ENCODE data around the gene SIGLEC8.
"Not testable (repeated sequence)": the region's sequence is repeated elsewhere in the genome, so short reads cannot be mapped to it uniquely, and the experiment has no call there.

Gene SIGLEC8

DNA sequence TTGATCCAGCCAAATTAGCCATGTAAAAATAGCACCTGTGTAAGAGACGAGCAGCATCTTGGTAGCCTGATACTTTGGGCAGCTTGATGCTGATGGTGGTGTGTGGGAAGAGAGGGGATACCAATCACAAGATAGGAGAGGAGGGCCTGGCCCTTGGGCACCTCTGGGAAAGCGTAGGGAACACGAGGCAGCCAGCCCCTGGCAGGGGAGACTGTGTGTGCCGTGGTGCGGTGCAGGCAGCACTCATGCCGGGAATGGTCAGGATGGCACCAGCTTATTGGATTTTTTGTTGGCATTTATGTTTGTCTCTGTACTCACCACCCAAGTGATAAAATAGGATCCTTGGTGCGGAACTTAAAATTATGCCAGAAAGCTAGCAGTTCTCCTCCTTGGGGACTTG, 10.2 kb downstream of the SIGLEC8 start:
- no peak for DNase-seq (ENCODE audit: low read depth in 2 of 3, low spot score in 1 of 3)

DNA sequence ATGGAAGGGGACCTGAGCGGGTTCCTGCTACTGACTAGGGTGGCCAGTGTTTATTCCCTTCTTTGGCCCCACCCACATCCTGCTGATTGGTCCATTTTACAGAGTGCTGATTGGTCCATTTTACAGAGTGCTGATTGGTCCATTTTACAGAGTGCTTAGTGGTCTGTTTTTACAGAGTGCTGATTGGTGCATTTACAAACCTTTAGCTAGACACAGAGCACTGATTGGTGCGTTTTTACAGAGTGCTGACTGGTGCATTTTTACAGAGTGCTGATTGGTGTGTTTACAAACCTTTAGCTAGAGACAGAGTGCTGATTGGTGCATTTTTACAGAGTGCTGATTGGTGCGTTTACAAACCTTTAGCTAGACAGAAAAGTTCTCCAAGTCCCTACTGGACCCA, 10.7 kb downstream of the SIGLEC8 start:
- not testable (repeated sequence) for DNase-seq (ENCODE audit: low read depth in 2 of 3, low spot score in 1 of 3)

DNA sequence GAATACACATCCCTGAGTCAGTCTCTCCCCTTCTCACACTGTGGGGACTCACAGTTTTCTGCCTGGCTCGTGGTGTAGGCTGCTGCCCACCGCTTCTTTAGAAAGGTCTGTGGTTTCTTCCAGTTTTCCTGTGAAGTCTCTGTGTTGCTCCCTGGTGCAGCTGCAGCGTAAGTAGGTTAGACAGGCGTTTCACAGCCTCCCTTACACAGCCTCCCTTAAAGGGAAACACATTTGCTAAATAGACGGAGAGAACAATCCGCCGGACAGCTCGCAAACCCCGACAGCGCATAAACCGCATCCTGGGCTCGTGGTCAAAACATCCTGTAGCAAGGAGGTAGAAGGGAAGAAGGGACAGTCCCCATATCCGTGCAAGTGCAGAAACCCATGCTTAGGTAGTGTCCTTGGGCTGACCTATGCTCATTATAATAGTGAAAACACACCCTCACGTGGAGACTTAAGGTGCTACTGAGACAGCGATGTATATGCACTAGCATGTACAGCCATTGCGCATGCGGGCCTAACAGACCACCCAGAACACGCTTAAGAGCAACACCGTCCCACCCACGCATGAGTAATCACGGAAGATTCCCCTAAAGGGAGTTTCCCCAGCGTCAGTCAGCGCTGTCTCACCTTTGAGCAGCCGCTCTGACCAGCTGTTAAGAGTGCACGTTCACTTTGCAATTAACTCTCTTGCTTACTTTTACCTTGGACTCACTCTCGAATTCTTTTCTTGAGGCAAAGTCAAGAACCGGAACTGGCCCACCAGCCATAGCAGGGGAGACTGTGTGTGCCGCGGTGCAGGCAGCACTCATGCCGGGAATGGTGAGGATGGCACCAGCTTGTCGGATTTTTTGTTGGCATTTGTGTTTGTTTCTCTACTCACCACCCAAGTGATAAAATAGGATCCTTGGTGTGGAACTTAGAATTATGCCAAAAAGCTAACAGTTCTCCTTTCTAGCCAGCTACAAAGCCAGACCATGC, 16.6 kb downstream of the SIGLEC8 start:
- DNase-seq (ENCODE audit: low read depth in 2 of 3, low spot score in 1 of 3) = peak; percentile 82 to 94 (median 93)

DNA sequence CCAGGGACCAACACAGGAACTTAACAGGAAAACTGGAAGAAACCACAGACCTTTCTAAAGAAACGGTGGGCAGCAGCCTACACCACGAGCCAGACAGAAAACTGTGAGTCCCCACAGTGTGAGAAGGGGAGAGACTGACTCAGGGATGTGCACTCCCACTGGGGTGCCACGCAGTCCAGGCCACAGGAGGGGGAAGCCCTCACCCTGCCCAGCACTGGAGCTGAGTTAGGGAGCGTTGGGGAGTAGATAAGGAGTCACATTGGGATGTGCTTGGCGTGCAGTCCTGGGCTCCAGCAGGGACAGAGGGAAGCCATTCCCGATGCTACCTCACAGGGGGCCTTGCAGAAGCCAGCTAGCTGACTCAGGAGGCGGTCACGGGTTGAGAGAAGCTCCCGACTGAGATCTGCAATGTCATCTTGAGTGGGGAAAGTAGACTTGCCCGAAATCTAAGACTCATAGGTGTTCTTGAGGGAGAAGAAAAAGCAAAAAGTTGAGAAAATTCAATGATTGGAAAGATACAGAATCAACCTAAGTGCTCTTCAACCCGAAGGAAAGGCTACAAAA, 17.3 kb downstream of the SIGLEC8 start:
- peak; percentile 44 to 68 (median 62) for DNase-seq (ENCODE audit: low read depth in 2 of 3, low spot score in 1 of 3)

DNA sequence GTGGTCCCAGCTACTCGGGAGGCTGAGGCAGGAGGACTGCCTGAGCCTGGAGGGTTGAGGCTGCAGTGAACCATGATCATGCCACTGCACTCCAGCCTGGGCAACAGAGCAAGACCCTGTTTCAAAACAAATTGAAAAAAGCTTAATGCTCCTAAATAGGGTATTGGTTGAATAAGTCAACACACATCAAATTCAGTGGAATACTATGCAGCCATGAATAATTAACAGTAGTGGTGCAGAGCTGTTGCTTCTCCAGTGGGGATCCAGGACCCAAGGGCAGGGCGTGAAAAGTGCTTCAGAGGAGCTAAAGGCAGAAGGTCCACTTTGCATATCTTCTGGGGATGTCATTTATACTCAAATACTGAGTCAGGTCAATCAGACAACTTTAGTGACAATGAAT, 18.2 kb downstream of the SIGLEC8 start:
- no peak for DNase-seq (ENCODE audit: low read depth in 2 of 3, low spot score in 1 of 3)

DNA sequence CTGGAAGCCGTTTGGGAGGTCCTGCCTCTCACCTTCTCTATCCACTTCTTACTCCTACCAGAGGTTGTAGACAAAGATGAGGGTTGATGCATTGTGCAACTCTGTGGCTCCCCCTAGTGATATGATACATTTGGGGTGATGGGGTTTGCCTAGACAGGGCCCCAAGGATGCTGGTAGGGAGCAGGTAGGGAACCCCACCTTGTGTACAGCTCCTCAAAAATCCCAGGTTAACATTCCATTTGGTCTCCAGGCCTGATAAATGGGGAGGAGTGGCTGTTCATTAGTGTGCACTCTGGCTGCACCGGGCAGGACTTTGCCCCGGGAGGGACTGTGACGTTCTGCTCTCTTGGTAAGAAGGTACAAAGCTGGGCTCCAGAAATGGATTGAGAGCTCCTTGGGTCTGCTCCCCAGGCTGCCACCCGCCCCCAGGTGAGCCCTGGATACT, 19.2 kb downstream of the SIGLEC8 start:
- peak in 1 of 3 donors; percentile 54 for DNase-seq (ENCODE audit: low read depth in 2 of 3, low spot score in 1 of 3)

DNA sequence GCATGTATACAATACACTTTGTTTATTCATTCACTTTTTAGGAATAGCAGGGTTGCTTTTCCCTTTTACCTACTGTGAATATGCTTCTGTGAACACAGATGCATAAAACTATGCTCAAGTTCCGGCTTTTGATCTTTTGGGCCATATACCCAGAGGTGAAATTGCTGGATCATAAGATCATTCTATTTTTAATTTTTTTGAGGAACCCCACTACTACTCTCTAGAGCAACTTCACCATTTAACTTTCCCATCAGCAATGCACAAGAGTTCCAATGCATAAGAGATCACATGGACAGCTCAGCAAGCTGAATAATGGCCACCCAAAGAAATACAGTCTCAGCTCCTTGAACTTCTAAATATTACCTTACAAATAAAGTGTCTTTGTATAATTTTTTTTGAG, 23.8 kb downstream of the SIGLEC8 start:
- no peak for DNase-seq (ENCODE audit: low read depth in 2 of 3, low spot score in 1 of 3)

DNA sequence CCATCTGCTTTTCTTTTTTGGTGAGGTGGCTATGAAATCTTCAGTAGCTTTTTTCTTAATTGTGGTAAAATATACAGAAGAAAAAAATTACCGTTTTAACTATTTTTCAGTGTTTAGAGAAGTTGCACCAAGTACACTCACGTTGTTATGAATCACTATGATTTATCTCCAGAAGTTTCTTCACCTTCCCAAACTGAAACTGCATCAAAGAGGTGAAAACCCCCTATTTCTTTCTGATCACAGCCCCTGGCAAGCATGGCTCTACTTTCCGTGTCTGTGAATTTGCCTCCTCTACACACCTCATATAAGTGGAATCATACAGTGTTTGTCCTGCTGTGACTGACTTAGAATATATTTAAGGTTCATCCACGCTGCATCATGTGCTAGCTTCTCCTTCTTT, 25.2 kb downstream of the SIGLEC8 start:
- DNase-seq (ENCODE audit: low read depth in 2 of 3, low spot score in 1 of 3) = no peak

DNA sequence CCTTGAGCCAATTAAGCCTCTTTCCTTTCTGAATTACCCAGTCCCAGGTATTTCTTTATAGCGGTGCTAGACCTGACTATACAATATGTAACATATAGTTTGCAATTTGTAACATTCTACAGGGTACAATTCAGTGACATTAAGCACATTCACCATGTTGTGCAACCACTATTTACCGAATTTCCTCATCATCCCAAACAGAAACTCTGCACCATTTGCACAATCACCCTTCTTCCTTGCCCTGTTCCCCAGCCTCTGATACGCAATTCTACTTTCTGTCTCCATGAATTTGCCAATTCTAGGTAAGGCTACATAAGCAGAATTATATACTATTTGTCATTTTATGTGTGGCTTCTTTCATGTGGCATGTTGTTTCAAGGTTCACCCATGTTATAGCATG, 27.1 kb downstream of the SIGLEC8 start:
- no peak for DNase-seq (ENCODE audit: low read depth in 2 of 3, low spot score in 1 of 3)

DNA sequence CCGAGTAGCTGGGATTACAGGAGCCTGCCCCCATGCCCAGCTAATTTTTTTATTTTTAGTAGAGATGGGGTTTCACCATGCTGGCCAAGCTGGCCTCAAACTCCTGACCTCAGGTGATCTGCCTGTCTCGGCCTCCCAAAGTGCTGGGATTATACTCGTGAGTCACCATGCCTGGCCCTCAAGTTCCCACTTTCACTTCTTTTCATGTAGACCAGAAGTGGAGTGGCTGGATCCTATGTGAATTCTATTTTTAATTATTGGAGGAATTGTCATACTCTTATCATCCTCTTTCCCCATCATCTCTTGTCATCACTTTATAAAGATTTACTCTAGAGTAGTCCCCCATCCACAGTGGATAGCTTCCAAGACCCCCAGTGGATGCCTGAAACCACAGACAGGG, 28.0 kb downstream of the SIGLEC8 start:
- no peak for DNase-seq (ENCODE audit: low read depth in 2 of 3, low spot score in 1 of 3)

DNA sequence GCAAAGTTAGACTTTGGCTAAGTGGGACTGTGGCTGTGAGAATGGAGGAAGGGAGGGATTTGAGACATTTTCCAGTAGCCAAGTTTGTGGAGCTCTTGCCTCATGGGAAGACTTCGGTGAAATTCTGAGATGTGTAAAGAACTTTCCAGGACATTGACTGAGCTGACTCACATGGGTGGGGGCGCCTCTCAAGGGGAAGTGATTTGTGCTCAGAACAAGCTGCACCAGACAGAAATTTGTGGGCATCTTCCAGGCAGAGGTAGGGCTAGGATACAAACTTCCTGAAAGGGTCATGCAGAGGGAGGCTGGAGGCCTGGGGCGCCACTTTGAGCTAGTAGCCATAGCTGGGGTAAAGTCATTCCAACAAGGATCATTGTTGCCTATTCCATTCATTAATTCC, 31.1 kb downstream of the SIGLEC8 start:
- DNase-seq (ENCODE audit: low read depth in 2 of 3, low spot score in 1 of 3) = no peak

DNA sequence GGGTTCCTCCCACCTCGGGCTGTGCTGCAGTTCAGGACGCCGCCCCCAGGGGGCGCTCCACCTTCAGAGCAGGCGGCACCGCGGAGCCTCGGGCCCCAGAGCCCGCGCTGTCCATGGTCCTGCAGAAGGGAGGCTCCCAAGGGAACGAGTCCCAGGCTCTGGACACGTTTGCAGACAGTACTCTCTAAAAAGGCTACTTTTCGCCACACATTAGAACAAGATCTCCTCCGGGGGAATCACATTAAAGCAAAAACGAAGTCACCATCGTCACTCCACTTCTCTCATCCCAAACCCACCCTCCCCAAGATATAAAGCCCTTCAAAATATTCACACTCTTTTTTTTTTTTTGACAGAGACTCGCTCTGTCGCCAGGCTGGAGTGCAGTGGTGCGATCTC, 36.2 kb downstream of the SIGLEC8 start:
- peak; percentile 79 to 97 (median 90) for DNase-seq (ENCODE audit: low read depth in 2 of 3, low spot score in 1 of 3)

DNA sequence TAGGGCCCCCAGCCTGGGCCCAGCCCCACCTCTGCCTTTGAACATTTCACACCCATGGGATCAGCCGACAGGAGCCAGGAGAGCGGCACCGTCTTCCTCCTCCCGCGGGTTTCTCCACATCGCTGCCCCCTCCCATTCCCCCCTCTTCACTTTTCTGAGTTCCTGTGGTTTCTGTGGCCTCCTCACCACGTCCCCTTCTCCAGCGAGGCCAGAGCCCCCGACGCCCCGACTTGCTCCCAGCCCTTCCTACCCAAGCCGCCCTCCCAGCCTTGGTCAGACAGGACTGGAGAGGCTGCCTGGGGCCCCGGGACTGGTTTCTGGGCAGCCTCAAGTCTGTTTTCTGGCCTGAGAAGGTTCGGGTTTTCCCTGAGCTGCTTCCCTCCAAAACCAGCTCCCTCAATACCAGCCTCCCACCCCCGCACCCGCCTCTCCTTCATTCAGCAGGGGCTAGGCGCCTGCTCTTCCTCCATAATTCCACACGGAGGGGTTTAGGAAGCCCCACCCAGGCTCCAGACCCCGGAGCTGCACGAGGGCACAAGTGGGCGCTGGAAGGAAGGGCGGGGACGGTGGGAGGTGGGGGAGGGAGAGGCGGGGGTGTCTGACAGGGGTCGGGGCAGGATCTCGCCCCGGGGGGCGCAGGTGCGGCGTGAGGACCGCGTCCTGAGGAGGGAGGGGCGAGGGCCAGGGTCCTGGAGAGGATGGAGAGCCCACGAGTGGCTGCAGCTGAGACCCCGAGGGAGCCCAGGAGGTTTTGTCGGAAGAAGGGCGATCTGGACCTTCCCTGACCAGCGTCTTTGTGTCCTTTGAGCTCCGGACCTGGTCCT, 36.8 kb downstream of the SIGLEC8 start:
- no peak for DNase-seq (ENCODE audit: low read depth in 2 of 3, low spot score in 1 of 3)

DNA sequence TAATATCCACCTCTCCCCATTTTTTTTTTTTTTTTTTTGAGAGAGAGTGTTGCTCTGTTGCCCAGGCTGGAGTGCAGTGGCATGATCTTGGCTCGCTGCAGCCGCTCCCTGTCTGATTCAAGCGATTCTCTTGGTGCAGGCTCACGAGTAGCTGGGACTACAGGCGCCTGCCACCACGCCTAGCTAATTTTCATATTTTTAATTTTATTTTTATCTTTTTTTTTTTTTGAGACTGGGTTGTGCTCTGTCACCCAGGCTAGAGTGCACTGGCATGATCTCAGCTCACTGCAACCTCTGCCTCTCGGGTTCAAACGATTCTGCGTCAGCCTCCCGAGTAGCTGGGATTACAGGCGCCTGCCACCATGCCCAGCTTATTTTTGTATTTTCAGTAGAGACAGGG, 37.7 kb downstream of the SIGLEC8 start:
- DNase-seq (ENCODE audit: low read depth in 2 of 3, low spot score in 1 of 3) = not testable (repeated sequence)

DNA sequence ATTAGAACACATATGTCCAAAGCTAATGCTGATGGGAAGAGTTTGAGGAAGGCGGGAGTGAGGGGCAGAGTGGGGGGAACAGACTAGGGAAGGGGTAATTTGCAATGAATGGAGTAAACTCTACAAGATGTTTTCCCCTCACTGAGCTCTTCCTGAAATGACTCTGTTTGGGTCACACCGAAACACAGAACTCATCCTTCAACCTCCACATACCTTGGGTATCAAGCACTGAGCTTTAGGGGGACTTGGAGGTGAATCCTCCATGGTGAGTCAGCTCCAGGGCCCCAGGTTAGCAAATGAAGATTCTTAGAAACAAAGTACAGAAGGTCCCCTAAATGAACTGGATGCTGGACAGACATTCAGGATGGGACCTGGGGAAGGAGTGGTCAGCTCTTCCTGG, 39.5 kb downstream of the SIGLEC8 start:
- no peak for DNase-seq (ENCODE audit: low read depth in 2 of 3, low spot score in 1 of 3)

DNA sequence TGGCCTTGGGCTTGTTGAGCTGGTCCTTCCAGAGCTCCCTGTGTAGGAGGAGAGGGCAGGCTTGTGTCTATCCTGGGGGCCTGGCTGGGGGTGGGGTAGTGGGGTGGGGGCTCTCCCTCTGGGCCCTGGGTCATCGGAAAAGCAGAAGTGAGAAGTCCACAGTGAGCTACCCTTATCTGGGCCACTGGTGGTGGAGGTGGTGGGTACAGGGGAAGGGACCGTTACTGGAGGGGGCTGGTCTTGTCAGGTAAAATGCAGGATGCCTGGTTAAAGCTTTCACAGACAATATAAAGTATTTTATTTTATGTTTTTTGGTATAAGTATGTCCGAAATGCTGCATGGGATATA, 40.5 kb downstream of the SIGLEC8 start:
- DNase-seq (ENCODE audit: low read depth in 2 of 3, low spot score in 1 of 3) = no peak

DNA sequence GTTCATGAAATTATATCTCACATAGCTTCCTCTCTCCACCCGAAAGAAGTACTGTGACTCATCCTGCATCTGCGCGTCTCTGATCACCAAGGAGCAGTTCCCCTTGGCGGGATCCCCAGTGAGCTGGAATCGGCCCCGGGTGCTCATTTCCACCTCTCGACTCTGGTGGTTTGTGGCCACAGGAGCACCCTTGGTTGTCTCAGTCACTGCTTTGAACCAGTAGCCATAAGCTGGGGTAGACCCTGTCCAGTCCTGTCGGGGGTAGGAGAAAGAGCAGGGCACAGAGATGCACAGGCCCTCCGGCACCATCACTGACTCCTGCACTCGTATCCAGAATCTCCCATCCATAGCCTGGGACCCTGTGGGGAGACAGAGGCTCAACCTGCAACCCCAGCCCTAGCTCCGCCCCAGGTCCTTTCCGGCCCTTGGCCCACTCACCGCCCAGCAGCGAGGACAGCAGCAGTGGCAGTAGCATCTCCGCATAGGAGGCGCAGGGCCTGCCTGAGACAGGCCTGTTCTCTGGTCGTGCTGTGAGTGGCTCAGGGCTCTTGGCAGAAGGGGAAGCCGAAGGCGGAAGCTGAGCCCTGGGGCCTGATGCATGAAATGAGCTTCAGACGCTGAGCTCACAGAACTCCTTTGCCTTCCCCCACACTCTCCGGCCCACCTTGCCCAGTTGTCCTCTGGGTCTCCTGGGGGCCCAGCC, 41.0 kb downstream of the SIGLEC8 start, which contains the start of gene SIGLEC10:
SIGLEC10 (minus strand) TSS at position 536 of the 703 bp plus-strand sequence; CDS start at position 475, 61 bp downstream.
- DNase-seq (ENCODE audit: low read depth in 2 of 3, low spot score in 1 of 3) = peak in 2 of 3 donors; percentile 33 to 48

DNA sequence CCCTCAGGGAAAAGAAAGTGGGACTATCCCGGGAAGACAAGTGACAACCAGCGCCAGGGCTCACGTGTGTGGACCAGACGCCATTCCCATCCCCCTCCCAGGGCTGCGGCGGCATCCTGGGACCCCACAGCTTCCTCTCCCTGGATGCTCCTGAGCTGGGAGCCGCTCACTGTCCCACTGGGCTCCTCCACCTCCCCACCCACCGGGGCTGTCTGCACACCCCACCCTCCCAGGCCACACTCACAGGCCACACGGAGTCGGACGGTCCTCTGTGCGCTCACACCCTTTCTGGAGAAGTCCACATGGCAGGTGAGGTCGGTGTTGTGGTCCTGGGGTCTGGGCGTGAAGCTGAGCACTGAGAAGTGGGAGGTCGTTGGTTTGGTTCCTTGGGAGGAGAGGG, 41.8 kb downstream of the SIGLEC8 start:
- not testable (repeated sequence) for DNase-seq (ENCODE audit: low read depth in 2 of 3, low spot score in 1 of 3)

DNA sequence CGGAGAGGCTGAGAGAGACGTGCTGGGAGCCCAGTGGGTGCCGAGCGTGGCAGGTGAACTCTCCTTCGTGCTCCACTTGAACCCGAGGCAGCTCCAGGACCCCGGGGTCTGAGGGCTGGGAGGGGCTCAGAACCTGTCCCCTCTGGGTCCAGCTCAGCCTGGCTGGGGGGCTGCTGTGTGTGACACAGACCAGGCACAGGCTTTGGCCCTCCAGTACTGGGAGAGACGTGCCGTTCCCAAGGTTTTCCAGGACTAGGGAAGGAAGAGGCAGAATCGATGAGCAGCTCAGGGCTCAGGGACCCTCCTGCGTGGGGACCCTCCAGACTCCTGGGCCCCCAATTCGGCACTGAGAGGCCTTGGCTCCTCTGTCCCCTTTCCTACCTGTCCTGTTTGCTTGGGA, 43.1 kb downstream of the SIGLEC8 start:
- DNase-seq (ENCODE audit: low read depth in 2 of 3, low spot score in 1 of 3) = no peak

DNA sequence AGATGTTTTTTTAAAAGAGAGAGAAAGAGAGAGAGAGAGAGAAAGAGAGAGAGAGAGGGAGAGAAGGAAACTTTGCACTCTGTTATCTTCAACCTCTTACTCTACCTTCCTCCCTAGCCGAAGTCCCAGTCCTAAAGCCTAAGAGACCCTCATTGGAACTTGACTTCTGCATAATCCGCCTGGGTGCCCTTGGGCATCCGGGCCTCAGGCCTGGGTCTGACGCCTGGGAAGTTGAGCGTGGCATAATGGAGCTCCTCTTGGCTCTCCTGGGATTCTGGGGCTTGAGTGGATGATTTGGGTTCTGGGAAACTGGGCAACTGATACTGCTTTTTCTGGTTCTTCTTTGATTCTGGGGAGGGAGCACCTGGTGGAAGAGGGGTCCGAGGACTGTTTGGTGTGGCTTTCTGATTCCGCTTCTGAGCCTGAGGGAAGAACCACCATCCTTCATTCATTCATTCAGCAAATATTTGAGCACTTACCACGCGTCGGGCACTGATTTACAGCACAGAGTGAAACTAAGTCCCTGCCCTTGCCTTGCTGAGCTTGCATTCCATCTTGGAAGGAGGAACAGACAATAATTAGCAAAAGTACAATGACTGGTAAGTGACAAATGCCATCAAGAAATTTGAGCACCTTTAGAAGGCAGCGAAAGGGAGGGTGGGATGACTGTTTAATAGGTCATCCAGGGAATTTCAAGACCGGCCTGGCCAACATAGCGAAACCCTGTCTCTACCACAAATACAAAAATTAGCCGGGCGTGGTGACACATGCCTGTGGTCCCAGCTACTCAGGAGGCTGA, 47.1 kb downstream of the SIGLEC8 start:
- no peak for DNase-seq (ENCODE audit: low read depth in 2 of 3, low spot score in 1 of 3)
